GM21526 (cell line): ENCODE data around the gene AFF3.

ENCODE experiments used
- ATAC-seq: cut with Tn5 transposase; IDR thresholded peaks from one replicate; pipeline ENCODE4 v1.9.1; 2021; ENCODE audit warnings: moderate library complexity; ENCODE audit not compliant: unreplicated experiment, low FRiP score

Gene AFF3

DNA sequence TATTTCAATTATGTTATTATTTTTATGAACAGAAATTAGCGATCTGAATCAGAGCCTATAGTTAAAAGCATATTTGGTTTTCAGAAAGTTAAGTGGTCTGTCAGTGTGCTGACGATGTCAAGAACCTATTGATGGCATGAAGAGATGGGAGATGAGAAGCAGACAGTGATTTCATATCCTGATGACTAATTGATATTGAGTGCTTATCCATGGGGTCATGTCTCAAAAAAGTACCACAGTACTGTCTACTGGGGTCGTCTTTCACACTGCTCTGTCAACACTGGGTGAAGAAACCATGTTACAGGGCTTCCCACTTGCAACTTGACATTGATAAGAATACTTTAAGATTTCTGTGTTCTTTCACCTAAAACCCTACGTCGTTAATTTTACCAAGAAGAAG, 297.1 kb downstream of the AFF3 start:
- ATAC-seq: no peak

- ATAC-seq: no peak
These were observed 299.9 kb downstream of the AFF3 start for GRCh38 chr2:99842451-99842850.

- ATAC-seq: no peak
These were observed 300.6 kb downstream of the AFF3 start for GRCh38 chr2:99841749-99842148.

- ATAC-seq: no peak
These were observed 301.6 kb downstream of the AFF3 start for GRCh38 chr2:99840831-99841230.

DNA sequence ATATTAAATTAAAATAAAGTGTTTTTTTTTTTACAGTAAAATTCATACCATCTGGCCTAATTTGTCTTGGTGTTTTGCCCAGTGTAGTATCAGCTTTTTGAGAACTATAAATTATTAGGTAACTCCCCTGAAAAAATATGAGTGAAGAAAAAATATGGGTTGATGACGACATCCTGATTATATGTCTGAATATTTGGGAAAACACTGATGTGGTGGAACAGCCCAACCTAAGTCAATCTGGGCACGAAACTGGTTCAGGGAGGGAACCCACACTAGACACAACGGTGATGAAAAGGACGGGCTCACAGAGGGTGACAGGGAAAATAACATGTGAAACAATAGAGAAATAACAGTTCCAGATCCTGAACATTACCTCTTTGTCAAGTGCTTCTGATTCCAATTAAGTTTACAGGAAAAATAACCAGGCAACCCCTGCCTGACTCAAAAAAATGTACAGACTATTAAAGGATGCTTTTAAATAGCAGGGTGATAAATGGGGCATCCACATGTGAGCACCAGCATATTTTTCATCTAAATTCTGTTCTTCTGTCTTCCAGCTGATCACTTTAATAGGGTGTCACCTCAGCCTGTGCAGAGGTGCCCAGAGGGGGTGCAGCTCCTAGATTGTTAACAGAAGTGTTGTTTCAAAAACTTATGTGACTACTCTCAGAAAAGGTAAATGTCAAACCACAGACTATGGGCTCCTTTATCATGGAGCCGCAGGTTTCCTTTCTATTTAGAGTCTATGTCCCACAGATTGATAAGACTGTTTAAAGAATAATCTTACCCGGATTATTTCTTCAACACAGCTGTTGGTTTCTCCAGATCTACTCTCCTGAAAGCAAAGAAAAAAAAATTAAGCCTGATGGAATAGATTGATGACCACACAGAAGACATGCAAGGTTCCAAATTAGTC, 305.4 kb downstream of the AFF3 start:
- ATAC-seq: no peak

- no peak for ATAC-seq
These were observed 308.0 kb downstream of the AFF3 start for GRCh38 chr2:99834426-99834825.

- ATAC-seq: no peak
These were observed 308.7 kb downstream of the AFF3 start for GRCh38 chr2:99833586-99834201.

GRCh38 chr2:99832926-99833325, 309.5 kb downstream of the AFF3 start:
- no peak for ATAC-seq

DNA sequence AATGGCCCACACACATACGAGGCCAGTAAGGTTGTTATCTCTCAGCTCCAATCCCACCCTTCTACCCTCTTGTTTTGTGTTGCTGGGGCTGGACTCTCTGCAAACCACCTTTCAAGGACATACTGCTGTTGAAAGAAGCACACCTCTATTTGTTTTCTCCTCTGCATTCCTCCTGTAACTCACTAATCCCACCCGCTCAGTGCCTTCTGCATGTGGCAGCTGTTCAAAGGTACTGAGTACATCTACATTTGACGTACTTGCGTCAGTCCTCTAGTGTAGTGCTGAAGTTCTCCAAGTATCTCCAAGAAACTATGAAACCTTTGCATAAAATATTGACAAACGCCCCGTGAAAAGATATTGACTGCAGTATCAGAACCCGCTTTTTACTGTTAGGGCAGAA, 310.6 kb downstream of the AFF3 start:
- ATAC-seq: no peak

DNA sequence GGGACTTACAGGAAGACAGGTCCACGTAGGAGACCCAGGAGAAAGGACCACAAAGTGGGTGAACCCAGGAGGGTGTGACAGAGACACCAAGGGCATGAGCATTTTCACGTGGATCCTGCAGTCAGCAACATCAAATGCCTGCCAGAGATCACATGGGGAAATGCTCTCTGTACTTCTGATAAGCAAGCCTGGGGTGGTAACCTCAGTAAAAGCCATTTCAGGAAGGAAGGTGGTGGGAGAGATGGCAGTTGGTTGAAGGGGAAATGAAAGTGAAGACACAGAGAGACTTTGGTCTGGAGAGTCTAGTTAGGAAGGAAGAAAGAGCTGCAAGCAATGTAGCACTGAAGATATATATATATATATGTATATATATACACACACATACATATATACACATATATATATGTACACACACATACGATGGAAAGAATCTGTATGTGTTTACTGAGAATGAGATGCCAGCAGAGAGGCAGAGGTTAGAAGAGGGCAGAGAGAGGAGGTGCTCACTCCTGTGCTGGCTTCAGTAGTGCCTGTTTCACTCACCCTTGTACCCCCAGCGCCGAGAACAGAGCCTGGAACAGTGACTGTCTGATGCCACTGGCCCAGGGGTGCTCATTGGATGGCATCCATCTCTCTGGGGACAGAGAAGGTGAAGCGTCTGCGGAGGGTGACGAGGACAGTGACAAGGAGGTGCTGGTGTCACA, 314.9 kb downstream of the AFF3 start:
- no peak for ATAC-seq

DNA sequence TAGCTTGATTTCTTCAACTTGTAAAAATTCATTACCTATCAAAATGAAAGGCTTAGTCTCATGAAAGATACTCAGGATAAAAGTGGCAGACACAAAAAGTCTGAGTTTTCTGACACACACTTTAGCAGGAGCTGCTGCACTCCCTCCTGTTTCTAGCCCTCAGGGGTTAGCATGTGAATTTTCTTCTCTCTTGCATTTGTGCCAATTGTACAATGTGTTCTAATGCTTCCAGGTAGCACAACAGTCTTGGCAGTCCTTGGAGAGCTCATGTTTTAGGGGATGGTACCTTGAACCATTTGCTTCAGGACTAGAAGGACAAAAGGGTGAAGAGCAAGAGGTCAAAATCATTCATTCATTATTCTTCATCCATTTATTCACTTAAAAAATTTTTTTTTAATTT, 316.8 kb downstream of the AFF3 start:
- no peak for ATAC-seq

GRCh38 chr2:99824758-99825157, 317.6 kb downstream of the AFF3 start:
- no peak for ATAC-seq

GRCh38 chr2:99822474-99823207, 319.7 kb downstream of the AFF3 start:
- ATAC-seq: no peak

DNA sequence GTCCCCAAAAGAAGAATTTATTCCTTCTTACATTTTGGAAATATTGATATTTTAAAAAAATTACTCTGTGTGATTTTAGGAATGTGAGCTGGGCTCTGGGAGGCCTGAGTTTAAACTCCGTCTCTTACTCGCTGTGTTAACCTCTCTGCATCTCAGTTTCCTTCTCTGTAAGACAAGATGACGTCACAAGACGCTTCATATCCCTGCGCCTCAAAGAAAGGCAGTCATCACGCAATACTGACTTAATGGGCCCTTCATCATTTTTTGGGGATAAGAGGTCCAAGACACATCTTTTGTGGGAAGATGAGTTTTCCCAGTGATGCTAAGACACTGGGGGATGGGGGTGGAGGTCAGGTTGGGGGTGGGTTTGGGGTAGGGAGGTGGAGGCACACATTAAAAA, 320.4 kb downstream of the AFF3 start:
- ATAC-seq: no peak

DNA sequence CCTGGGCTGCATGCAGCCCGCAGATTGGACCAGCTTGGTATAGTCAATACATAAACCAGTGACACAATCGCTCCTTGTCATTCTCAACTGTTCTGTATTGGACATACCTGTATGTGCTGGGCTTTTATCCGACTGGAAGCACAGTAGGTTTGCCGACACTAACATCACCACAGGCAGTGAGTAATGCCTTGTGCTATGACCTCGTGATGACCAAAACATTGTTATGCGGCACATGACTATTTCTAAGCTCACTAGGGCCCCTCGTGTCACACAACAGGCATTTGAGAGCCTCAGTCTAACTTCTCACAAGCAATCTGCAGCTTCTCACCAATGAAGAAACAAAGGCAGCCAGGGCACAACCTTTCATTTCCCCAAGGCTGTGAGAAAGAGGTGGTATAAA, 320.8 kb downstream of the AFF3 start:
- ATAC-seq: no peak

GRCh38 chr2:99821039-99821438, 321.4 kb downstream of the AFF3 start:
- ATAC-seq: no peak

DNA sequence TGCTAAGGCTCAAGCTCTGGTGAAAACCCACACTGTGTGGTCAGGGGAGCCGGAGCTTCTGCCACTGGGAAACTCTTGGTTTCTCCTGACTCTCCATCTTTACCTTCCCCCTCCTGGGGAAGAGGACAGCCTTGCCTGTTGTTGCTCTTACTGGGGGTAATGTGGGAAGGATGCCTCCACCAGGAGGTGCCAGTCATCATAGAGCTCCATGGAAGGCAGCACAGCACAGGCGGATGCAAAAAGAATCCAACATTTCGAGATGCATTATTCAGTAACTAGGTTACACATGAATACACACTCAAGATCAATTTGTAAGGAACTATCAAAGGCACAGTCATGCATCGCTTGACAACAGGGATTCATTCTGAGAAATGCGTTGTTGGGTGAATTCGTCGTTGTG, 322.6 kb downstream of the AFF3 start:
- ATAC-seq: no peak

- ATAC-seq: no peak
These were observed 323.5 kb downstream of the AFF3 start for GRCh38 chr2:99818842-99819241.

- ATAC-seq: no peak
These were observed 325.5 kb downstream of the AFF3 start for GRCh38 chr2:99816908-99817307.

GRCh38 chr2:99812426-99812825, 330.0 kb downstream of the AFF3 start:
- no peak for ATAC-seq

GRCh38 chr2:99811544-99811943, 330.8 kb downstream of the AFF3 start:
- ATAC-seq: no peak
